Ishikawa (cell line): ENCODE data around the gene EPB41.

Experiments
- CEBPB ChIP-seq: IDR thresholded peaks from 2 replicates; pipeline ENCODE4 v1.6.1; 2012
- CREB1 ChIP-seq: IDR thresholded peaks from 2 replicates; pipeline ENCODE4 v1.6.1; 2012; ENCODE audit warnings: low read depth
- EP300 ChIP-seq: IDR thresholded peaks from 2 replicates; pipeline ENCODE4 v1.6.1; 2012; ENCODE audit warnings: borderline replicate concordance
- NFIC ChIP-seq: IDR thresholded peaks from 2 replicates; pipeline ENCODE4 v1.6.1; 2012
- TAF1 ChIP-seq: IDR thresholded peaks from 2 replicates; pipeline ENCODE4 v1.6.1; 2012; ENCODE audit warnings: low read depth, mild to moderate bottlenecking
- TCF12 ChIP-seq: IDR thresholded peaks from 2 replicates; pipeline ENCODE4 v1.6.1; 2012; ENCODE audit warnings: low read depth
- YY1 ChIP-seq: IDR thresholded peaks from 2 replicates; pipeline ENCODE4 v1.6.1; 2012; ENCODE audit warnings: low read depth
- ZBTB7A ChIP-seq: IDR thresholded peaks from 2 replicates; pipeline ENCODE4 v1.6.1; 2012; ENCODE audit warnings: low read depth
- TF ChIP-seq, protein P1 (sequence below): IDR thresholded peaks from 2 replicates; pipeline ENCODE4 v1.6.1; 2012; ENCODE audit warnings: low read depth, mild to moderate bottlenecking
- TF ChIP-seq, protein P2 (sequence below): IDR thresholded peaks from 2 replicates; pipeline ENCODE4 v1.6.1; 2012

DNA sequence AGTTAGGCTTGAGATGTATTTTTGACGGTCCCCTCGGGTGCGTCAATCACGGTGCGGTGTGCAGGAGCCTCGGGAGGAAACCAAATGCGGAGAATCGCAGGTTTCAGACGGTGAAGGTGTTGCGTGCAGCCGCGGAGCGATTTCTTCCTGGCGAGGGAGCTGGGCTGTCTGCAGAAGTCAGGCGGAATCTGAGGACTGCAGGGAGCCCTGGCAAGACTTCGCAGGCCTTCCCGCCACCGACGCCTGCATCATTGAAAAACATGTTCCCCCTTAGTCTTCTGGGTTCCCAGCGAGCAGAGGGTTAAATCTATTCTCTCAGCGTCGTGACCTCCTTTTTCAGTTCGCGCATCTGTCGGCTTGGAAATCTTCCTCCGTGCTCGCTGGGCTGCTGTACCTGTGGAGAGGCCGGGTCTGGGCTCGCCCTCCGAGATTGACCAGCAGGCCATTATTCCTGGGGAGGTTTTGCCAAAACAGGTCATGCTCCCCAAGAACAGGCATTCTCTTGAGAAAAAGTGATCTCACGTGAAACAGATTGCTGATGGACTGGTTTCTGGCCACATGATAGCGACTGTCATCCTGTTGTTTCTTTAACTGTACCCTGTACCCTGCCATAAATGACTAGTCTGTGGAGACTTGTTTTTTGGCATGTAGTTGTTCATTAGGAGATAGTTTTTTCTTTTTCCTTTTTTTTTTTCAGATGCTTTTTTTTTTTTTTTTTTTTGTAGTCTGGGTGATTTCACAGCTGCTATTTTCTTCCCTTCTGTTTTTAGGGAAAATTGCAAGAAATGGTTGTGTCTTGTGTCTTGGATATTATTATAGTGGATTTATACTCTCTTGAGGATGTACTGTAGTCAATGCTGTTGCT, 894 bp downstream of the EPB41 start:
- TF ChIP-seq EP300: no peak
- TF ChIP-seq, protein P1, sequence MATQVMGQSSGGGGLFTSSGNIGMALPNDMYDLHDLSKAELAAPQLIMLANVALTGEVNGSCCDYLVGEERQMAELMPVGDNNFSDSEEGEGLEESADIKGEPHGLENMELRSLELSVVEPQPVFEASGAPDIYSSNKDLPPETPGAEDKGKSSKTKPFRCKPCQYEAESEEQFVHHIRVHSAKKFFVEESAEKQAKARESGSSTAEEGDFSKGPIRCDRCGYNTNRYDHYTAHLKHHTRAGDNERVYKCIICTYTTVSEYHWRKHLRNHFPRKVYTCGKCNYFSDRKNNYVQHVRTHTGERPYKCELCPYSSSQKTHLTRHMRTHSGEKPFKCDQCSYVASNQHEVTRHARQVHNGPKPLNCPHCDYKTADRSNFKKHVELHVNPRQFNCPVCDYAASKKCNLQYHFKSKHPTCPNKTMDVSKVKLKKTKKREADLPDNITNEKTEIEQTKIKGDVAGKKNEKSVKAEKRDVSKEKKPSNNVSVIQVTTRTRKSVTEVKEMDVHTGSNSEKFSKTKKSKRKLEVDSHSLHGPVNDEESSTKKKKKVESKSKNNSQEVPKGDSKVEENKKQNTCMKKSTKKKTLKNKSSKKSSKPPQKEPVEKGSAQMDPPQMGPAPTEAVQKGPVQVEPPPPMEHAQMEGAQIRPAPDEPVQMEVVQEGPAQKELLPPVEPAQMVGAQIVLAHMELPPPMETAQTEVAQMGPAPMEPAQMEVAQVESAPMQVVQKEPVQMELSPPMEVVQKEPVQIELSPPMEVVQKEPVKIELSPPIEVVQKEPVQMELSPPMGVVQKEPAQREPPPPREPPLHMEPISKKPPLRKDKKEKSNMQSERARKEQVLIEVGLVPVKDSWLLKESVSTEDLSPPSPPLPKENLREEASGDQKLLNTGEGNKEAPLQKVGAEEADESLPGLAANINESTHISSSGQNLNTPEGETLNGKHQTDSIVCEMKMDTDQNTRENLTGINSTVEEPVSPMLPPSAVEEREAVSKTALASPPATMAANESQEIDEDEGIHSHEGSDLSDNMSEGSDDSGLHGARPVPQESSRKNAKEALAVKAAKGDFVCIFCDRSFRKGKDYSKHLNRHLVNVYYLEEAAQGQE: no peak
- TF ChIP-seq YY1: no peak
- TF ChIP-seq ZBTB7A: no peak
- TF ChIP-seq TCF12: no peak
- TF ChIP-seq, protein P2, sequence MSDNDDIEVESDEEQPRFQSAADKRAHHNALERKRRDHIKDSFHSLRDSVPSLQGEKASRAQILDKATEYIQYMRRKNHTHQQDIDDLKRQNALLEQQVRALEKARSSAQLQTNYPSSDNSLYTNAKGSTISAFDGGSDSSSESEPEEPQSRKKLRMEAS: peak; percentile 70
- TF ChIP-seq TAF1: no peak
- no peak for TF ChIP-seq NFIC
- no peak for TF ChIP-seq CEBPB
- TF ChIP-seq CREB1: no peak
